ENCODE measurements around the gene SDK2. TPM values are rescaled to one million over a fixed set of nuclear protein-coding genes. Genes with fewer than 3 reads are reported as not detected.

SDK2 gene
- total RNA-seq, 1 experiment from 2014 or later, result 0.14 TPM

GRCh38 chr17:73363442-73364154 lies 280.6 kb downstream of the SDK2 start:
- in situ Hi-C loops (cut with HindIII; ENCODE audit: low pct_unique_long_range_greater_than_20kb, low sequenced_read_pairs), result no loop called here
- DNase-seq (ENCODE audit: low read depth), result no peak

GRCh38 chr17:73362697-73363096 lies 281.5 kb downstream of the SDK2 start:
- no peak for DNase-seq (ENCODE audit: low read depth)
- in situ Hi-C loops (cut with HindIII; ENCODE audit: low pct_unique_long_range_greater_than_20kb, low sequenced_read_pairs), result no loop called here

GRCh38 chr17:73360961-73361761 lies 283.1 kb downstream of the SDK2 start:
- no peak for DNase-seq (ENCODE audit: low read depth)
- in situ Hi-C loops (cut with HindIII; ENCODE audit: low pct_unique_long_range_greater_than_20kb, low sequenced_read_pairs), result no loop called here

- DNase-seq (ENCODE audit: low read depth), result no peak
- in situ Hi-C loops (cut with HindIII; ENCODE audit: low pct_unique_long_range_greater_than_20kb, low sequenced_read_pairs), result no loop called here
Observed at GRCh38 chr17:73359987-73360410, 284.2 kb downstream of the SDK2 start.

GRCh38 chr17:73359352-73359751 lies 284.9 kb downstream of the SDK2 start:
- DNase-seq (ENCODE audit: low read depth), result no peak
- in situ Hi-C loops (cut with HindIII; ENCODE audit: low pct_unique_long_range_greater_than_20kb, low sequenced_read_pairs), result no loop called here

- in situ Hi-C loops (cut with HindIII; ENCODE audit: low pct_unique_long_range_greater_than_20kb, low sequenced_read_pairs), result no loop called here
- DNase-seq (ENCODE audit: low read depth), result no peak
Observed at GRCh38 chr17:73358668-73359067, 285.6 kb downstream of the SDK2 start.

GRCh38 chr17:73357981-73358380 lies 286.3 kb downstream of the SDK2 start:
- in situ Hi-C loops (cut with HindIII; ENCODE audit: low pct_unique_long_range_greater_than_20kb, low sequenced_read_pairs), result no loop called here
- no peak for DNase-seq (ENCODE audit: low read depth)

GRCh38 chr17:73357318-73357717 lies 286.9 kb downstream of the SDK2 start:
- DNase-seq (ENCODE audit: low read depth), result no peak
- in situ Hi-C loops (cut with HindIII; ENCODE audit: low pct_unique_long_range_greater_than_20kb, low sequenced_read_pairs), result no loop called here

- in situ Hi-C loops (cut with HindIII; ENCODE audit: low pct_unique_long_range_greater_than_20kb, low sequenced_read_pairs), result no loop called here
- no peak for DNase-seq (ENCODE audit: low read depth)
Observed at GRCh38 chr17:73356561-73357170, 287.6 kb downstream of the SDK2 start.

GRCh38 chr17:73354423-73355284 lies 289.6 kb downstream of the SDK2 start:
- in situ Hi-C loops (cut with HindIII; ENCODE audit: low pct_unique_long_range_greater_than_20kb, low sequenced_read_pairs), result no loop called here
- no peak for DNase-seq (ENCODE audit: low read depth)

GRCh38 chr17:73352261-73352660 lies 292.0 kb downstream of the SDK2 start:
- no peak for DNase-seq (ENCODE audit: low read depth)
- in situ Hi-C loops (cut with HindIII; ENCODE audit: low pct_unique_long_range_greater_than_20kb, low sequenced_read_pairs), result no loop called here

- DNase-seq (ENCODE audit: low read depth), result no peak
- in situ Hi-C loops (cut with HindIII; ENCODE audit: low pct_unique_long_range_greater_than_20kb, low sequenced_read_pairs), result no loop called here
Observed at GRCh38 chr17:73351764-73352163, 292.5 kb downstream of the SDK2 start.

- DNase-seq (ENCODE audit: low read depth), result no peak
- in situ Hi-C loops (cut with HindIII; ENCODE audit: low pct_unique_long_range_greater_than_20kb, low sequenced_read_pairs), result no loop called here
Observed at GRCh38 chr17:73350864-73351263, 293.4 kb downstream of the SDK2 start.

- in situ Hi-C loops (cut with HindIII; ENCODE audit: low pct_unique_long_range_greater_than_20kb, low sequenced_read_pairs), result no loop called here
- no peak for DNase-seq (ENCODE audit: low read depth)
Observed at GRCh38 chr17:73349647-73350046, 294.6 kb downstream of the SDK2 start.

GRCh38 chr17:73349138-73349537 lies 295.1 kb downstream of the SDK2 start:
- in situ Hi-C loops (cut with HindIII; ENCODE audit: low pct_unique_long_range_greater_than_20kb, low sequenced_read_pairs), result no loop called here
- no peak for DNase-seq (ENCODE audit: low read depth)

- in situ Hi-C loops (cut with HindIII; ENCODE audit: low pct_unique_long_range_greater_than_20kb, low sequenced_read_pairs), result no loop called here
- no peak for DNase-seq (ENCODE audit: low read depth)
Observed at GRCh38 chr17:73348829-73349095, 295.5 kb downstream of the SDK2 start.

- in situ Hi-C loops (cut with HindIII; ENCODE audit: low pct_unique_long_range_greater_than_20kb, low sequenced_read_pairs), result no loop called here
- DNase-seq (ENCODE audit: low read depth), result no peak
Observed at GRCh38 chr17:73348018-73348828, 296.0 kb downstream of the SDK2 start.

- in situ Hi-C loops (cut with HindIII; ENCODE audit: low pct_unique_long_range_greater_than_20kb, low sequenced_read_pairs), result no loop called here
- no peak for DNase-seq (ENCODE audit: low read depth)
Observed at GRCh38 chr17:73347351-73347750, 296.9 kb downstream of the SDK2 start.

Measured in Caki2 (cell line).